CD14-positive monocyte (primary cell): ENCODE data around the gene SMIM28. TPM values are rescaled to one million over a fixed set of nuclear protein-coding genes. Genes with fewer than 3 reads are reported as not detected.

Experiments used
- DNase-seq, 3 donors: peaks; one replicate each; pipeline ENCODE4 v3.0.0-alpha.2; 2011 to 2022
- H2AFZ ChIP-seq: 2 replicates; pipeline ENCODE4 v1.6.0; 2012; ENCODE audit warnings: mild to moderate bottlenecking, low read depth, low read length, inconsistent platforms; ENCODE audit not compliant: insufficient read depth, poor library complexity, severe bottlenecking
- H3K27ac ChIP-seq, 2 donors: 1 replicate in 1 of 2; 2 replicates in 1 of 2; pipeline ENCODE4 v1.5.1; 2012 to 2013; ENCODE audit warnings: low read length in 2 of 2, control low read depth in 1 of 2, inconsistent platforms in 1 of 2, low read depth in 1 of 2, mild to moderate bottlenecking in 1 of 2
- H3K27me3 ChIP-seq, 2 donors: one replicate each; pipeline versions ENCODE4 v1.6.0 to v1.6.1; 2011 to 2013; ENCODE audit warnings: low read length in 2 of 2; ENCODE audit not compliant: control insufficient read depth in 2 of 2, insufficient read depth in 2 of 2
- H3K36me3 ChIP-seq, 2 donors: replicated peaks in 1 of 2; 1 replicate in 1 of 2; 2 replicates in 1 of 2; pipeline versions ENCODE4 v1.5.1 to v1.6.1; 2012 to 2013; ENCODE audit warnings: low read length in 2 of 2, control low read depth in 1 of 2, inconsistent platforms in 1 of 2, mild to moderate bottlenecking in 1 of 2; ENCODE audit not compliant: insufficient read depth in 2 of 2, control insufficient read depth in 1 of 2
- H3K4me1 ChIP-seq, 2 donors: 1 replicate in 1 of 2; 2 replicates in 1 of 2; pipeline versions ENCODE4 v1.5.1 to v1.6.1; 2012 to 2013; ENCODE audit warnings: low read length in 2 of 2, control low read depth in 1 of 2, inconsistent platforms in 1 of 2, mild to moderate bottlenecking in 1 of 2, moderate library complexity in 1 of 2; ENCODE audit not compliant: insufficient read depth in 2 of 2, control insufficient read depth in 1 of 2
- H3K4me2 ChIP-seq: replicated peaks from 2 replicates; pipeline ENCODE3; 2012; ENCODE audit warnings: low read length, moderate library complexity, mild to moderate bottlenecking; ENCODE audit not compliant: poor library complexity, severe bottlenecking; ENCODE audit errors: extremely low read depth
- H3K4me3 ChIP-seq, 3 experiments: fragments of 200-600 bp in 1 of 3; sonication (generic) in 1 of 3; replicated peaks in 1 of 3; 1 replicate in 2 of 3; 2 replicates in 1 of 3; pipeline ENCODE4 v1.5.1; 2011 to 2013; ENCODE audit warnings: low read length in 3 of 3, mild to moderate bottlenecking in 3 of 3, control low read depth in 2 of 3, low read depth in 2 of 3, inconsistent platforms in 1 of 3, moderate library complexity in 1 of 3
- H3K79me2 ChIP-seq: 2 replicates; pipeline ENCODE4 v1.6.0; 2012; ENCODE audit warnings: mild to moderate bottlenecking, control low read depth, inconsistent platforms, low read length, moderate library complexity; ENCODE audit not compliant: insufficient read depth
- H3K9ac ChIP-seq: 2 replicates; pipeline ENCODE4 v1.6.0; 2017; ENCODE audit warnings: low read length, mild to moderate bottlenecking; ENCODE audit not compliant: insufficient read depth, poor library complexity, severe bottlenecking
- H3K9me3 ChIP-seq, 2 donors: replicated peaks in 1 of 2; 1 replicate in 1 of 2; 2 replicates in 1 of 2; pipeline versions ENCODE4 v1.5.1 to v1.6.1; 2012 to 2013; ENCODE audit warnings: low read length in 2 of 2, control low read depth in 1 of 2; ENCODE audit not compliant: control insufficient read depth in 1 of 2, insufficient read depth in 1 of 2
- H4K20me1 ChIP-seq: 2 replicates; pipeline ENCODE4 v1.6.0; 2012; ENCODE audit warnings: mild to moderate bottlenecking, low read length, control low read depth, moderate library complexity; ENCODE audit not compliant: insufficient read depth
- H3K27ac Mint-ChIP-seq, 7 donors: one replicate each; pipeline ENCODE4 v1.8.0; 2020; ENCODE audit warnings: mild to moderate bottlenecking in 7 of 7, mixed read lengths in 7 of 7, moderate library complexity in 6 of 7, inconsistent platforms in 2 of 7
- H3K27me3 Mint-ChIP-seq, 3 donors: one replicate each; pipeline ENCODE4 v1.8.0; 2021 to 2022; ENCODE audit warnings: low read depth in 3 of 3, mild to moderate bottlenecking in 3 of 3, mixed read lengths in 3 of 3, moderate library complexity in 3 of 3, inconsistent platforms in 1 of 3
- H3K36me3 Mint-ChIP-seq, 2 donors: one replicate each; pipeline ENCODE4 v1.8.0; 2020; ENCODE audit warnings: mixed read lengths in 2 of 2, inconsistent platforms in 1 of 2, mild to moderate bottlenecking in 1 of 2
- H3K4me1 Mint-ChIP-seq: one replicate; pipeline ENCODE4 v1.8.0; 2020; ENCODE audit warnings: mild to moderate bottlenecking, mixed read lengths
- H3K4me3 Mint-ChIP-seq, 2 donors: one replicate each; pipeline ENCODE4 v1.8.0; 2020; ENCODE audit warnings: mild to moderate bottlenecking in 2 of 2, mixed read lengths in 2 of 2, moderate library complexity in 1 of 2
- H3K9me3 Mint-ChIP-seq, 7 donors: one replicate each; pipeline ENCODE4 v1.8.0; 2020 to 2022; ENCODE audit warnings: mixed read lengths in 7 of 7, mild to moderate bottlenecking in 6 of 7, moderate library complexity in 6 of 7, inconsistent platforms in 2 of 7
- WGBS: methylation state at CpG from one replicate; pipeline ENCODE4 v1.1.5; 2013; ENCODE audit warnings: missing lambda C conversion rate; ENCODE audit not compliant: insufficient coverage; 5-methylcytosine and 5-hydroxymethylcytosine counted together
- intact Hi-C, 2 donors: fragments of 100-400 bp; cut with micrococcal nuclease; formaldehyde crosslinking; loops; one replicate each; pipeline versions ENCODE4 v1.15.0 to v1.15.1; 2023
- polyA plus RNA-seq, 3 donors: library from polyadenylated mRNA; depleted of rRNA in 1 of 3; unstranded in 2 of 3; stranded (reverse) in 1 of 3; fragments of 300-500 nt in 2 of 3; fragments of >200 nt in 1 of 3; fragmentation: Illumina TruSeq in 2 of 3; gene quantifications; 1 replicate in 2 of 3; 2 replicates in 1 of 3; pipeline ENCODE4 v1.2.3, GENCODE V29; 2012 to 2021
- TF ChIP-seq, protein P1 (sequence below): fragments of 200-600 bp; IDR thresholded peaks from one replicate; pipeline ENCODE4 v1.8.0; 2022; ENCODE audit warnings: antibody characterized with exemption, mild to moderate bottlenecking

The SMIM28 gene
- polyA plus RNA-seq, 3 donors: not detected

DNA sequence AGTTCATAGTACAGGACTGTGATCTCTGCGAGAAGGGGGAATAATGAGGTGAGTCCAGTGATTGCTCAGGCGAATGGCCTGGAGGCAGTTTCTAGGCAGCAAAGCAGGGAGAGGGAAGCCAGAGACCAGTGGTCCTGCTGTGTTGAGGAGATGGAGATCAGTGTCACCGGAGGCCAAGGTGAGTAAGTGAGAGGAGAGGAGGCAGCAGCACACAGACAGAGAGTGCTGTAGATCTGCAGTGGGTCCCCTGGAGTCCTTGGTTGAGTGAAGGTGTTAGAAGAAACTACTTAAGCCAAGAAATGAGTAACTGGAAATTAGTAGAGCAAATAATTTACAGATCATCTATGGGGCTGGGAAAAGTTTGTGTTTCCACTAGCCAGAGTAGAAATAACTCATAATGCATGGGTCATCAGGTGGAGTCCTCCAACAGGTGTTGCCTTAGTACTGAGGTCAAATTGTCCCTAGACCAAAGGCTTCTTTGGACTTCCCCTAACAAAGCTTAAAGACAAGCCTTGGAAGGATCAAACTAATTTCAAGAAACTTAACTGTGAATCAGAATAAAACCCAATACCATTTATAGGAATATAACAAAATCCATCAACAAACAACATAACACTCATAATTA, 39.9 kb downstream of the SMIM28 start:
- Histone ChIP-seq H3K4me2 (no peak overlapping the region), H2AFZ (no peak overlapping the region), H4K20me1 (no peaks in the 10 kb centered on the region), H3K9me3 (peaks cover 0 to 6% of the 10 kb centered on the region in 2 donors), H3K4me3 (no peak overlapping the region), H3K27ac (no peak overlapping the region), H3K27me3 (no peaks in the 10 kb centered on the region), H3K79me2 (no peaks in the 10 kb centered on the region), H3K9ac (no peak overlapping the region), H3K36me3 (peaks cover 56 to 78% of the 10 kb centered on the region in 2 donors), H3K4me1 (peaks cover 6 to 7% of the 10 kb centered on the region in 2 donors)
- DNase-seq: no peak
- H3K27me3 Mint-ChIP-seq: no peaks in the 10 kb centered on the region
- H3K4me1 Mint-ChIP-seq: peaks cover 14% of the 10 kb centered on the region
- intact Hi-C loops: loop anchor here in 1 of 2 donors (10.0 kb wide), 1 partner anchor 177 kb away; no protein-coding TSS in a partner anchor
- no peak overlapping the region for H3K27ac Mint-ChIP-seq
- 95% methylated on average over 3 of the region's 3 CpGs for WGBS
- TF ChIP-seq, protein P1, sequence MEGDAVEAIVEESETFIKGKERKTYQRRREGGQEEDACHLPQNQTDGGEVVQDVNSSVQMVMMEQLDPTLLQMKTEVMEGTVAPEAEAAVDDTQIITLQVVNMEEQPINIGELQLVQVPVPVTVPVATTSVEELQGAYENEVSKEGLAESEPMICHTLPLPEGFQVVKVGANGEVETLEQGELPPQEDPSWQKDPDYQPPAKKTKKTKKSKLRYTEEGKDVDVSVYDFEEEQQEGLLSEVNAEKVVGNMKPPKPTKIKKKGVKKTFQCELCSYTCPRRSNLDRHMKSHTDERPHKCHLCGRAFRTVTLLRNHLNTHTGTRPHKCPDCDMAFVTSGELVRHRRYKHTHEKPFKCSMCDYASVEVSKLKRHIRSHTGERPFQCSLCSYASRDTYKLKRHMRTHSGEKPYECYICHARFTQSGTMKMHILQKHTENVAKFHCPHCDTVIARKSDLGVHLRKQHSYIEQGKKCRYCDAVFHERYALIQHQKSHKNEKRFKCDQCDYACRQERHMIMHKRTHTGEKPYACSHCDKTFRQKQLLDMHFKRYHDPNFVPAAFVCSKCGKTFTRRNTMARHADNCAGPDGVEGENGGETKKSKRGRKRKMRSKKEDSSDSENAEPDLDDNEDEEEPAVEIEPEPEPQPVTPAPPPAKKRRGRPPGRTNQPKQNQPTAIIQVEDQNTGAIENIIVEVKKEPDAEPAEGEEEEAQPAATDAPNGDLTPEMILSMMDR: no peak
- H3K9me3 Mint-ChIP-seq: peaks cover 0 to 20% (median 9%) of the 10 kb centered on the region in 7 donors
- peaks cover 77 to 90% of the 10 kb centered on the region in 2 donors for H3K36me3 Mint-ChIP-seq
- no peak overlapping the region for H3K4me3 Mint-ChIP-seq

DNA sequence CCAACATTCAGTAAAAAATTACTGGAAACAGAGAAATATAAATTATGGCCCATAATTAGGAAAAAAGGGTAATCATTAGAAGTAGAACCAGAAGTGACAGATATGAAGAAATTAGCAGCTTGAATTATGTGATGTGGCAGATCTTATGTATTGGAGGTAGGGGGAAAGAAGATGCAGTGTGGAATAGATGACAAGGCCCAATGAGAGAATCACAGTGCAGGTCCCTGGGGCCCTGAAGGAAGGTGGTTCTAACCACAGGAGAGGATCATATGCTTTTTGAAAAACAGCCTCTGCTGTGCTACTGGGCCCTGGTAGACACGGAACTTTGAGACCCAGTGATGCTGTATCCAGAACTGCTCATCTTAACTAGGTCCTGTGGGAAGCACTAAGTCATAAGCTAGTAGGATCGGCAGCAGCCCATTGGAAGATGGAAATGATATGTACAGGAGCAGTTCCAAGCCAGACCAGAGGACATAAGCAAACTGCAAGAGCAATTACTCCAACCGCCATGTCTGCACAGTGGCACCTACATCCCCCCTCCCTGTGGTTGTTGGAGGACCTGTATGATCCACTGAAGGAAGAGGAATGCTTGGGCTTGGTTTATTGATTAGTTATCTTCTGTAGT, 40.5 kb downstream of the SMIM28 start:
- Histone ChIP-seq H3K4me2 (no peak overlapping the region), H3K9me3 (peaks cover 0 to 6% of the 10 kb centered on the region in 2 donors), H3K27ac (no peak overlapping the region), H3K27me3 (no peaks in the 10 kb centered on the region), H2AFZ (no peak overlapping the region), H4K20me1 (no peaks in the 10 kb centered on the region), H3K4me1 (peaks cover 10 to 13% of the 10 kb centered on the region in 2 donors), H3K4me3 (no peak overlapping the region), H3K9ac (no peak overlapping the region), H3K79me2 (no peaks in the 10 kb centered on the region), H3K36me3 (peaks cover 49 to 72% of the 10 kb centered on the region in 2 donors)
- peak overlapping the region in 2 of 7 donors; percentile 5 to 33 for H3K27ac Mint-ChIP-seq
- 100% methylated on average over 2 of the region's 3 CpGs for WGBS
- H3K36me3 Mint-ChIP-seq: peaks cover 71 to 84% of the 10 kb centered on the region in 2 donors
- no peak overlapping the region for H3K4me3 Mint-ChIP-seq
- DNase-seq: no peak
- intact Hi-C loops: loop anchor here in 1 of 2 donors (10.0 kb wide), 1 partner anchor 177 kb away; no protein-coding TSS in a partner anchor
- TF ChIP-seq, protein P1: no peak
- peaks cover 0 to 20% (median 9%) of the 10 kb centered on the region in 7 donors for H3K9me3 Mint-ChIP-seq
- H3K4me1 Mint-ChIP-seq: peaks cover 18% of the 10 kb centered on the region
- no peaks in the 10 kb centered on the region for H3K27me3 Mint-ChIP-seq
